Measurements from ENCODE around the gene ARHGAP18.

ARHGAP18 gene

GRCh38 chr6:129709769-129710449 is at the start of gene ARHGAP18:
TSS of gene ARHGAP18 (minus strand) at chr6:129710177. CDS start at chr6:129710136, 41 bp downstream.
- Histone ChIP-seq H3K4me2 (ENCODE audit: low read depth, low read length, poor library complexity, severe bottlenecking) (peak within 1 kb of the TSS; percentile 66), H4K20me1 (ENCODE audit: low read depth, low read length) (no peaks in the 10 kb centered on the region), H3K4me3 (ENCODE audit: insufficient read depth, low read length, poor library complexity, severe bottlenecking) (peak within 1 kb of the TSS; percentile 54), H3K27me3 (ENCODE audit: low read length) (no peaks in the 10 kb centered on the region), H3K79me2 (ENCODE audit: insufficient read depth, low read length) (no peaks in the 10 kb centered on the region), H3K27ac (ENCODE audit: low read depth, low read length) (no peak within 1 kb of the TSS), H3K36me3 (ENCODE audit: low read length) (no peaks in the 10 kb centered on the region), H3F3A (ENCODE audit: insufficient read depth) (no peaks in the 10 kb centered on the region), H3K9ac (ENCODE audit: low read length) (peak within 1 kb of the TSS; percentile 57), H3K9me2 (replicated peaks; ENCODE audit: insufficient read depth, low read length) (no peaks in the 10 kb centered on the region), H2AFZ (ENCODE audit: low read depth, low read length, severe bottlenecking) (peak within 1 kb of the TSS; percentile 93), H3K9me3 (ENCODE audit: insufficient read depth, low read length) (no peaks in the 10 kb centered on the region)
- no peak for TF ChIP-seq EZH2phosphoT487 (conservative IDR thresholded peaks at IDR 0.05; ENCODE audit: low read length)
- TF ChIP-seq, protein P1, sequence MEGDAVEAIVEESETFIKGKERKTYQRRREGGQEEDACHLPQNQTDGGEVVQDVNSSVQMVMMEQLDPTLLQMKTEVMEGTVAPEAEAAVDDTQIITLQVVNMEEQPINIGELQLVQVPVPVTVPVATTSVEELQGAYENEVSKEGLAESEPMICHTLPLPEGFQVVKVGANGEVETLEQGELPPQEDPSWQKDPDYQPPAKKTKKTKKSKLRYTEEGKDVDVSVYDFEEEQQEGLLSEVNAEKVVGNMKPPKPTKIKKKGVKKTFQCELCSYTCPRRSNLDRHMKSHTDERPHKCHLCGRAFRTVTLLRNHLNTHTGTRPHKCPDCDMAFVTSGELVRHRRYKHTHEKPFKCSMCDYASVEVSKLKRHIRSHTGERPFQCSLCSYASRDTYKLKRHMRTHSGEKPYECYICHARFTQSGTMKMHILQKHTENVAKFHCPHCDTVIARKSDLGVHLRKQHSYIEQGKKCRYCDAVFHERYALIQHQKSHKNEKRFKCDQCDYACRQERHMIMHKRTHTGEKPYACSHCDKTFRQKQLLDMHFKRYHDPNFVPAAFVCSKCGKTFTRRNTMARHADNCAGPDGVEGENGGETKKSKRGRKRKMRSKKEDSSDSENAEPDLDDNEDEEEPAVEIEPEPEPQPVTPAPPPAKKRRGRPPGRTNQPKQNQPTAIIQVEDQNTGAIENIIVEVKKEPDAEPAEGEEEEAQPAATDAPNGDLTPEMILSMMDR (IDR thresholded peaks at IDR 0.05; ENCODE audit: insufficient read depth, low read length, poor library complexity, severe bottlenecking), result no peak

DNA sequence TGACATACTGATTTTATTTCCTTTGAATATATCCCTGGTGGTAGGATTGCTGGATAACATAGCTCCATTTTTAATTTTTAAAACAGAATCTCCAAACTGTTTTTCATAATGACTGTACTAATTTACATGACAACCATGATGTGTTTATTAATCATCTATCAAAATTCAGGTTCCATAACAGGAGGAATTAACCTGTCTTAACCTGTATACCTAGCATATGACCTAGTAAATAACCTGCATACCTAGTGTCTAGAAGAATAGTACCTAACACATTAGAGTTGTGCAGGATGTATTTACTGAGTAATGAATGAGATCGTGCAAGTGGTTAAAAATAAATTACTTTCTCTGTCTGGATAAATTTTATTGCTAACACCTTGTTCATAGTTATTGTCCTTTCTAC is 45.8 kb upstream of the ARHGAP18 start:
- Histone ChIP-seq H2AFZ (ENCODE audit: low read depth, low read length, severe bottlenecking) (no peak overlapping the region), H3K27ac (ENCODE audit: low read depth, low read length) (no peak overlapping the region), H3K9ac (ENCODE audit: low read length) (no peak overlapping the region), H3K4me2 (ENCODE audit: low read depth, low read length, poor library complexity, severe bottlenecking) (no peak overlapping the region), H3K4me3 (ENCODE audit: insufficient read depth, low read length, poor library complexity, severe bottlenecking) (no peak overlapping the region), H3F3A (ENCODE audit: insufficient read depth) (no peaks in the 10 kb centered on the region), H4K20me1 (ENCODE audit: low read depth, low read length) (no peaks in the 10 kb centered on the region; the same call in 1 of the 2 replicates), H3K27me3 (ENCODE audit: low read length) (no peaks in the 10 kb centered on the region), H3K9me3 (ENCODE audit: insufficient read depth, low read length) (no peaks in the 10 kb centered on the region), H3K79me2 (ENCODE audit: insufficient read depth, low read length) (no peaks in the 10 kb centered on the region), H3K36me3 (ENCODE audit: low read length) (no peaks in the 10 kb centered on the region), H3K9me2 (replicated peaks; ENCODE audit: insufficient read depth, low read length) (no peaks in the 10 kb centered on the region)
- TF ChIP-seq EZH2phosphoT487 (conservative IDR thresholded peaks at IDR 0.05; ENCODE audit: low read length), result no peak
- TF ChIP-seq, protein P1 (IDR thresholded peaks at IDR 0.05; ENCODE audit: insufficient read depth, low read length, poor library complexity, severe bottlenecking), result no peak

GRCh38 chr6:129754750-129755149 is 44.8 kb upstream of the ARHGAP18 start:
- Histone ChIP-seq H3K27ac (ENCODE audit: low read depth, low read length) (no peak overlapping the region), H2AFZ (ENCODE audit: low read depth, low read length, severe bottlenecking) (no peak overlapping the region), H3K9me2 (replicated peaks; ENCODE audit: insufficient read depth, low read length) (no peaks in the 10 kb centered on the region), H3K36me3 (ENCODE audit: low read length) (no peaks in the 10 kb centered on the region), H3K79me2 (ENCODE audit: insufficient read depth, low read length) (no peaks in the 10 kb centered on the region), H3K9me3 (ENCODE audit: insufficient read depth, low read length) (no peaks in the 10 kb centered on the region), H4K20me1 (ENCODE audit: low read depth, low read length) (no peaks in the 10 kb centered on the region; the same call in 1 of the 2 replicates), H3K27me3 (ENCODE audit: low read length) (no peaks in the 10 kb centered on the region), H3K9ac (ENCODE audit: low read length) (no peak overlapping the region), H3K4me2 (ENCODE audit: low read depth, low read length, poor library complexity, severe bottlenecking) (no peak overlapping the region), H3K4me3 (ENCODE audit: insufficient read depth, low read length, poor library complexity, severe bottlenecking) (no peak overlapping the region), H3F3A (ENCODE audit: insufficient read depth) (no peaks in the 10 kb centered on the region)
- TF ChIP-seq, protein P1 (IDR thresholded peaks at IDR 0.05; ENCODE audit: insufficient read depth, low read length, poor library complexity, severe bottlenecking), result no peak
- no peak for TF ChIP-seq EZH2phosphoT487 (conservative IDR thresholded peaks at IDR 0.05; ENCODE audit: low read length)

Data from SU-DHL-6 (cell line).